Activated T-cell treated with anti-CD3 and anti-CD28 coated beads for 48 hours (primary cell): ENCODE measurements around the gene AACS.

Experiments
- DNase-seq: peaks from one replicate; pipeline ENCODE4 v3.0.0-alpha.2; 2020; ENCODE audit warnings: low read depth

Gene AACS

DNA sequence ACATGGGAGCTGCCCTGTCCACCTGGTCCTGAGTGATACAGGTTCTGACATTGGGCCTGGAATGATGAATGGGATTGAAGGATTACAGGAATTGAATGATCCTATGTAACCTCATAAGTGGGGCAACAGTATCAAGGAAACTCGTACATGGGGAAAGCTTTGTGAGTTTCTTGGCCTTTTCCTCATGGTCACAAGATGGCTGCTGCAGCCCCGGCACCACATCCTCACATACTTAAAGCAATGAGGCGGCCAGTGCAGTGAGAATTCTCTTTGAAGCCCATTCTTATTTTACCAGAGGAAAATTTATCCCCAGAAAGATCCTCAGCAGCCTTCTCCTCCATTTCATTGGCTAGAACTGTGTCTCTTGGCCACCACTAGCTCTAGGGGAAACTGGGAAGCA is 91.9 kb downstream of the AACS start:
- no peak for DNase-seq

DNA sequence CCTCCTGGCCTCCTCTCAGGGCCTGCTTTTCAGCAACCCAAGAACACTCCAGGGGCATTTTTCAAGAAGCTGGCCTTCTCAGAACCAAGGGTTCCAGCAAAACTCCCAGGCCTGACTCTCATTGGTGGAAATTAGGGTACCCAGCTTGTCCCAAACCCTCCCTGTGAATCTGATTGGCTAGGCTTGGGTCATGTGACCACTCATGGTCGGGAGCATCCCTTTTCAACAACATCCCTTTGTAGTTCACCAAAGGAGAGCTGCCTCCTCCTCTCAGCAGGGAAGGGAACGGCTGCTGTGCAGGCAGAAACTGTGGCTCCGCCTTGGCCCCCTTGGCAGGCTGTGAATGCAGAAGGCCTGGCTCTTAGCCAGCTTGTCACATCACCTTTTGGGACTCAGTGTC is 94.5 kb downstream of the AACS start:
- DNase-seq, result no peak

DNA sequence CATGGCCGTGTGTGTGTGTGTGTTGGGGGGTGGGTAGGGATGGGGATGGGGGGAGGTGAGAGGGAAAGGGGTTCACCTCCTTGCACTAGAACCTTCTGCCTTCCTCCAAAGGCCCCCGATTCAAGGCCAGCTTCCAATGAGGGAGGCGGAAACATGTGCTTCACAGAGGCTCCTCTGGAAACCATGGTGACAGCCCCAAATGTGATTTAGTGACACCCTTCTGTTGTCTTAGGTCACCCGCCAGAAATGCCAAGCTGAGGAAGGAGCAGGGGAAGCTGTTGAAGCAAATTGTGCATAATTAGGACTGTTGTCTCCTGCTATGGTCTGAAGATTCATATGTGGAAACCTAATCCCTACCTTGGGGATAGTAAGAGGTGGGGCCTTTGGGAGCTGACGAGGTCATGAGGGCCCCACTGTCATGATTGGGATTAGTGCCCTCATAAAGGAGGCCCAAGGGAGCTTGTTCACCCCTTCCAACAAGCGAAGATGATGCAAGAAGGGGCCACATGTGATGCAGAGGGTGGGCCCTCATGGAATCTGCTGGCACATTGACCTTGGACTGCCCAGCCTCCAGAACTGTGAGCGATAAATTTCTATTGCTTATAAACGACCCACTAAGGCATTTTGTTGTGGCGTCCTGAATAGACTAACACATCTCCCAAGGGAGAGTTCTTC is 95.2 kb downstream of the AACS start:
- no peak for DNase-seq

DNA sequence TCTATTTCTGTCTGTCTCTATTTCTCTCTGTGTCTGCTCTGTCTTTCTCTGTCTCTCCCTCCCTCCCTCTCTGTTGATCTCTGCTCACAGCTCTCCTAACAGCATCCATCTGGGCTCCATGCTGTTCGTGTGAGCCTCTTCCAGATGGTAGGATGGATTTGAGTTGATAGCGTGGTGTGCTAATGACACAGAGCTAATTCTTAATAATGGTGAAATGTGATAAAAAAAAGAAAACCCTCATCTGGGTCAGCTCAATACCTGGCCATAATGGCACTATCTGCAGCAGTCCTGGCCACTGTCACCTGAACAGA is 96.4 kb downstream of the AACS start:
- no peak for DNase-seq

DNA sequence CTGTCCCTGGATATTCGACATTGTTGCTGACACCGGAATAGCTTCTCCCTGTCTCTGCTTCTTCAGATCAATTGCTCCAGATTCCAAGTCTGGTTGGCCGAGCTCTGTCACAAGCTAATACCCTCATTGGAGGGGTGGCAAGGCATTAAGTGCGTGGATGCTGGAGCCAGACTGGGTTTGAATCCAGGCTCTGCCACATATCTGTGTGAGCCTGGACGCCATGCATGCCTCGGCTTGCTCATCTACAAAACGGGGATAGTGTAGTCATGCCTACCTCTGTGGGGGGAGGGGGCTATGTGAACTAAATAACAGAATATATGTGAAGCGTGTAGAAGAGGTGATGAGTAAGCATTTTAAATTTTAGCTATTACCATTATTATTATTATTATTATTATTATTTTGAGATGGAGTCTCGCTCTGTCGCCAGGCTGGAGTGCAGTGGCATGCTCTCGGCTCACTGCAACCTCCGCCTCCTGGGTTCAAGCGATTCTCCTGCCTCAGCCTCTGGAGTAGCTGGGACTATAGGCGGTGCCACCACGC is 97.3 kb downstream of the AACS start:
- no peak for DNase-seq

DNA sequence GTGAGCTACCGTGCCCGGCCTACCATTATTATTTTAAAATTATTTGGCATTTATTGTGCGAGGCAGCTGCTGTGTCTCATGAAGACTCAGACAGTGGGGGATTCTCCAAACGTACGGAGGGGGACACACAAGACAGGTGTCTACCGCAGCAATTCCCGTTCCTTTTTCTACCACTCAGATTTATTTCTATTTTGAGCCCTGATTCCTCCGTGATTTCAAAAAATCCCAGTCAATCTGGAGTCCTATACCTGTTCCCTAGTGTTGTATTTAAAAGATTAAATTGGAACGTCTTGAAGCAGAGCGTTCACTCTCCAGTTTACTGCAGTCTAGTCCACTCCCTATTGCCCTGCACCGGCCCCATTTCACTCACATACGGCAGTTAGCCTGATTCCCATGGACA is 97.9 kb downstream of the AACS start:
- no peak for DNase-seq

DNA sequence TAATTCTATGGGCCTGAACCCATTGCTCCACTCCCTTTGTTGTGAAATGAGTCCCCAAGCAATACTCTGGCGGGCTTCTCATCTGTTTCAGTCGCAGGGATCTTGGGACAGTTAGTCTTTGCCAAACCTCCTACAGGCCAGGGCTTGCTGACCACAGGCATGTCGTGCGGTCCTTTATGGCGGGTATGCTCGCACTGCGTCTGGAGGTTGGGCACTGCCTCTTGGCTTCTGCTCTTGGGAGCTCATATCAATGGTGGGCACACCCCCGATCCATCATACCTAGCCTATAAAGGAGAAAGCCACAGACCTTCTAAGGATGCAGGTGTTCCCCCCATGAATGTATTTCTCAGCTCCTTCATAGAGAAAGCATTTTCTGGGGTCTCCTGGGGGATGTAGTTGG is 99.3 kb downstream of the AACS start:
- DNase-seq, result no peak

DNA sequence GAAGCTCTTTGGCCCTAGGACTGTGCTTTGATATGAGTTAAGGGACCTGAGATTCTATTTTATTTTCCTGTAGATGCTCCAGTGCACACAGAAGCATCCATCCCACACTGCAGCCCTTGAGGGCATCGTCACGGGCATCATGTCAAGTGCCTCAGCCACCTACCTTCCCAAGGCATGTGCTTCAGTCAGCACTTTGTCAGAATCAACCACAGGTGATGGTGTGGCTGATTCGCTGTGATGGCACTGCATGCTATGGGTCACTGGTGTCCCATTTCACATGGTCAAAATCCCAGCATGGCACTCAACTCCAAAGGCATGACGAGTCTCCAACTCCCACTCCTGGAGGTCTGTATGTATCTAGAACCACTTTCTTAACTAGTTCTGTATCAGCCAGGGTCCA is 100.8 kb downstream of the AACS start:
- DNase-seq, result no peak

DNA sequence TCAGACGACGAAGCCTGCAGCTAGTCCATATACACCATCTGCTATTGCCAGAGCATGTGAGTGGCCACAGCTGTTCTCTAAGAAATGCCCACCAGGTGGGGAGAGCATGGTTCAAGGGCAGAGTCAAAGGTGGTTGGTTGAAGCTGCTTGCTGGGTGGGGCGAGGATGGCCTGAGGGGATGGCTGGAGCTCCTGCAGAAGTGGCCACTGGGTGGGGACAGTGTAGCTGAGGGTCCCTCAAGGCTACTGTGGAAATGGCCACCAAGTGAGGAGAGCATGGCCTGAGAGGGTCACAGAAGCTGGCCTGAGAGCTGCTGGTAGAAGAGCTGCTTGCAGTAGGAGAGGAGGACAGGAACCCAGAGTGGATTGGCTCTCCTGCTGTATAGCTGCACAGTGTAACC is 102.4 kb downstream of the AACS start:
- no peak for DNase-seq

DNA sequence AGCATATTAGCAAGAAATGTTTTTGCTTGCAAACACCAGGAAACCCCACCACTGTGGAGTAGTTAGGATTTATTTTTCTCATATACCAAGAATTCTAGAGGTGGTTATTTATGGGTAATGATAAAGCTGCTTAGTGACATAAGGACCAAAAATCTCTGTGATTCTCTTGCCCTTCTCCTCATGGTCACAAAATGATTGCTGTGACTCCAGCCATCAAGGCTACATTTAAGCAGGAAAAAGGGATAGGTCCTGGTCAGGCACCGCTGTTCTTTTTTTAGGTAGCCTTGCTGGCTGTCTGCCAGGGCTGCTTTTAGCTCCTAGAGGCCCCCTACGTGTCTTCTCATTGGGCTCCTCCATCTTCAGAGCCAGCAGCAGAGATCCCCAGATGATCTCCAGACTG is 104.2 kb downstream of the AACS start:
- DNase-seq, result no peak

DNA sequence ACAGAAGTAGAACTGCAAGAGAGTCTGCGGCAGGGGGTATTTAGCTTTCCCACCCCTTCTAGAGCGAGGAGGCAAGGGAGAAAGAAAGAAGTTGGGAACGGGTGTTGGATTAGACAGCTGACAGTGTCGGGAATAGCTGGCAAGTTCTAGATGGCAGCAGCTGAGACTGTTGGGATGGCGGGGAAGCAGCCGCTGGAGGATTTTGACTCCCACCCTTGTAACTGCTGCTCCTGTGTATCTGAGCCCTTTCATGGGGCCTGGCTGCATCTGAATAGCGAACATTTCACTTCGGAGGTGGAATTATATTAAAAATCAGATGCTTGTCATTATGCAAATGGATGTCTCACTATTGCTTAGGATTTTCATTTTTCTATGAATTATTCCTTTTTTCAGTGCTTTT is 104.6 kb downstream of the AACS start:
- no peak for DNase-seq

DNA sequence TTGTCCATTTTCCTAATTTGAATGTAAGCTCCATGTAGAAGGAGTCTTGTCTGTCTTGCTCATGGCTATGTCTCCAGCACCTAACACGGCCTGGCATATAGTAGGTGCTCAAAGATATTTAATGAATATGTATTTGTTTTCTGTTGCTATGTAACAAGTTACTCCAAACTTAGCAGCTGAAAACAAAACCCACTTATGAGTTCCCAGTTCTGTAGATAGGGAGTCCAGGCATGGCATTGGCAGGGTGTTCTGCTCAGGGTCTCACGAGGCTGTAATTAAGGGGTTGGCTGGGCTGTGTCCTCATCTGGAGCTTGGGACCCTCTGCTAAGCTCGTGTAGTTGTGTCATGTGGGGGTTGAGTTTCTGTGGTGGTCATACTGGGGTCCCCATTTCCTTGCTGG is 106.0 kb downstream of the AACS start:
- DNase-seq, result no peak

DNA sequence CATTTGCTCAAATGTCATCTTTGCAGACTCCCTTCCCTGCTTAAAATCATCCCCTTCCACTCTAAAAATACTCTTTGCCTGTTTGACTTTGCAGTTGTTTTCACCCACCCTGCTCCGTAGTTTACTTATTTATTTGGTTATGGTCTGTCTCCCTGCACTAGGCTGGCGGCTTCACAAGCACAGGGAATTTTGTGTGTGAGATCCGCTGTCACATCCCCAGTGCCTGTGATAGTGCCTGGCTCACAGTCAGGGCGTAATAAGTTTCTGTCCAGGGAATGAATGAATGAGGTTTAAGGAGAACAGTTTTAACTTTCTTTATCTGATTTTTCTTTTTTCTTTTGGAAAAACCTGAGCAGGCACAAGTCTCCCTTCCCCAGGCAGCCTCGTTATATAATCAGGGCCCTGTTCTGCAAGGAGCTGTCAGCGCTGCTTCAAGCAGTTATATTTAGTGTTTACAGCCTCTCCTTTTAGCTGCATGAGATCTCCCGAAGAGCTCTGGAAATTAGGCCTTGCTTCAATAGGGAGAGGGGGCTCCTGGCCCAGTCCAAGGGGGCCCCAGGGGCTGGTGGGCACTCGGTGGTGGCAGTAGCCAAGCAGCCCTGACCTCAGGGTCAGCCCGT is 107.1 kb downstream of the AACS start:
- no peak for DNase-seq

DNA sequence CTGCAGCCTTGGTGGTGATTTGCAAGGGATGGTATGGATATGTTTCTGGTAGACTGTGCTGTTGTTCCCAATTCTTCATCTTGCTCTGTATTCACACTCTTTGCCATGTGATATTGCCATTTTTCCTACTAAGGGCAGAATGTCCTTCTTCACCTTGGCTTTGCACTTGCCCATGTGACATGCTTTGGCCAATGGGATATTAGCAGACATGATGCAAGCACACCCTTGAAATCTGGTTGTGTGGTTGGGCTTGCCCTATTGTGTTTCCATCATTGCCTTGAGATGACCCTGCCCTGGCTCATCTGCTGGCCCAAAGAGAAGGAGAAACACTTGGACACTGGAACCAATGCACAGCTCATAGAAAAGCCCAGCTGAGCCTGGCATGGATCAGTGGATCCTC is 110.3 kb downstream of the AACS start:
- no peak for DNase-seq

DNA sequence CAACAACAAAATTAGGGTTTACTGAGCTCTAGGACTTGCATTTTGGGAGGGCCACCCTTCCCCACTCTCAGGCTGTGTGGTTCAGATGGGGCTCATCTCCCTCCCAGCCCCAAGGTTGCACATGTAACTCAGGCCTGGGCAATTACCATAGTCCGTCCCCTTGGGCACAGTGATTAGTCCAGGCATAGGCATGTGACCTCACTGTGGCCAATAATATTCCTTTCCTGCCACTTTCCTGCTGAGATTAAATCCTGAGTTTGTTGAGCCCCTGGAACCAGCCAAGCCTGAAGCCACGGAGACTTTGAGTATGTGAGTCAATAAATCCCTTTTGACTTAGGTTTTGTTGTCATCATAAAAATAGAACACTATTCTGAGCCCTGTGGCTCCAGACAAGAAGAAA is 113.0 kb downstream of the AACS start:
- DNase-seq, result no peak

DNA sequence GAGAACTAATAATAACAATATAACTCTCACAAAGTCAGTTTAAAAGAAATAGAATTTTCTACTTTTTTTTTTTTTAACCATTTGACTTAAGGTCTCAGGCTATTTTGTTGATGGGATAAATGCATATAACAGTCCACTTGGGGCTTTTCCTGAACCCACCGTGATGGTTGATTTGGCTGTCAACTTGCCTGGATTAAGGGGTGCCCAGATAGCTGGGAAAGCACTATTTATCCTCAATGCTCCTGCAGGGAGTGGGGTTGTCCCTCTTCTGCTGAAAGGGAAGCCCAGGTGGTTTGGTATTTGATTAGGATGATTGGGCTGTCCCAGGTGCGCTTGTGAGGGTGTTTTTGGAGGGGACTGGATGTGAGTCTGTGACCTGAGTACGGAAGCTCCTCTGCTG is 114.9 kb downstream of the AACS start:
- no peak for DNase-seq

DNA sequence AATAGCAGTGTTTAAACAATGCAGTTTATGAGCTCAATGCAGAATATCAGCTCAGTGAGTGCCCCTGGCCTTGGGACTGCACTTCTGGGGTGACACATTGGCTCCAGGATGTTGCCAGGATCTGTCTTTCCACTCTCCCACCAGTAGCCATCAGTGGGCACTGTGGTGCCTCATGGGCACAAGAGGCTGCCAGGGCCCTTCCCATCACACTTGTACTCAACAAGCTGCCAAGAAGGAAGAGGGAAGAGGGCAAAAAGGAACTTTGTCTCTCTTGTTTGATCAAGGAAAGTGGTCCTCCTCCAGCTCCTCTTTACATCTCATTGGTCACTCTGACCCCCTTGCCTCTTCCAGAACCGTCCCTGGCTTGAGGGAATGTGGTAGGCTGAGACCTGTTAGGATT is 115.9 kb downstream of the AACS start:
- no peak for DNase-seq

DNA sequence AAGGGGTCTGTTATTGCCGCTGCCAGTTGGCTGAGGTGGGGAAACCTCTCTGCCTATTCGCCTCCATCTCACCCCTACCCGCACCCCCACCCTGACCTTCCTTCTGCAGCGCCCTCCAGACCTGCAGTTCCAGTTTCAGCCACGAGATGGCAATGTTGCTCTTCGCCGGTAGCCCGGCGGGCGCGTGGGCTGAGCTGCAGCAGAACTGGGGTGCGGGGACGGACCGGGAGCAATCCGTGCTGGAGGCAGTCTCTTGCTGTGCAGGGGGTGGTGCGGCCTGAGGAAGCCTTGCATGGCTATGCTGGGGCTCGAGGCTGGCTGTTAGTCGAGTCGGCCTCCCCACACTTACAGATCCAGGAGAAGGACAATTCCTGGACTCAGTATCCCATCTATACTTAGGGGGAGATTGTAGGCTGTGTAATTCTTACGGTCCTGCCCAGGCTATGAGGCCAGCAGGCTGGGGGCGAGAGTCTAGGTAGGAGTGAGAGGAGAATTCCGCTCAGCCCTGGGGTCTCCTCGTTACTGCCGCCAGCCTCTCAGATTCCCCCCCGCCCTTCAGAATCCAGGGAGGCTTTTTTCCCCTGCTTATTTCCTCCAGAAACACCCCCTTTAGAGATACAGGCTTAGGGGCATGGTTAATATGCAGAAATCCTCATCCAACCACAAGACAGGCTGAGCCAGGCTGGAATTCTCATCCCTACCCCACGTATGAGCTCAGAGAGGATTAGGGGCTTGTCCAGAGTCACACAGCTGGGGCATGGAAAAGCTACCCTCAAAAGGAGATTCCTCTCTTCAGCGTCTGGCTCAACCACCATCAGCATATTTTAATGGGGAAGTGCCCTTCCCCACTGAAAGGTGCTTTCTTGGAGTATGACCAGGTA is 118.2 kb downstream of the AACS start:
- DNase-seq, result peak; percentile 79

DNA sequence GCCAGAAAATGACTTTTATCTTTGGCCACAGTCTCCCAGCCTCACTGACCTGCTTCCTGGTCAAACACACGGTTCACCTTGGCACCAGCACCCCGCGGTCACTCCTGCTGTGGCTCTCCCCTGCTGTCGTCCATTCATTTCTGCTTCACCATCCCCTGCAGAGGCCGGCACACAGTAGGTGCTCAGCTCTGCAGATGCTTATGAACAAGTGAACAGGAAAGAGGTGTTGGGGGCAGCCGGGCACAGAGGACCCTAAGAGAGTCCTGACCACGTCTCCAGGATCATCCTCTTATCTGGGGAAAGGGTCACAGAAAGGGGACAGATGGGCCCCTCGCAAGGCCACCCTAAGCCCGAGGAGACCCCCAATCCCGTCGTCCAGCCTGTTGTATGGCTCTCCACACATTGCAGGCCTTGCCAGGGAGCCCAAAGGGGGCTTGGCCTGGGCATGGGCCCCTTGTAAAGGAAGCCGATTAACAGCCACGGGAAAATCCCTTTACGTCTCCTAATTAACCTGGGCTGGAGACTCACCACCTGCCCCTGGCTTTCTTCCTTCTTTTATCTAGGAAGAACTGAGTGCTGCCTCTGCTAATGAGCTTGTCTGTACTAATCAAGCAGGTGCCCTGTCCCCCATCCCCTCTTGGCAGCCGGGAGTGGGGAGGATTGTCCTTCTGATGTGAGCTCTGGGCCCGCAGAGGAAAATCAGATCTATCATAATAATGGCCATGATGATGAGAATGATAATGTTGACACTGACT is 119.2 kb downstream of the AACS start:
- no peak for DNase-seq

DNA sequence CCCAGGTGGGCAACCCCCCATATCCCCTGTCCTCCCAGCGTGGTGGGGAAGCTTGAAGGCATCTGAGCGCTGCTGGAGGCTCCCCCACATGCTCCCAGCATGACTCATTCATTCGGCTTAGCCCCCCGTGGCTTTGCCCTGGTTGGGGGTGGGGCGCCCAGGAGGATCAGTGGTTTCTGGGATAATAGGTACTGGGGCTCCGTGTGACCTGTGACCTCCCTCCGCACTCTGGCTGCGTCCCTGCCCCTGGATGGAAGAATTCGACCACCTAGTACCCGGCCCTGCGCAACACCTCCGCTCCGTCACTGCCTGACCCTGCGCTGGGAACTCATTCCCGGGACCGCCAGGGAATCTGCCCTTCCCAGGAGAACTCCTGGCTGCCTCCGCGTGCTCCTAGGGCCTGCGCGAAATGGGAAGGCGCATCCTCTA is 120.1 kb downstream of the AACS start:
- DNase-seq, result no peak

DNA sequence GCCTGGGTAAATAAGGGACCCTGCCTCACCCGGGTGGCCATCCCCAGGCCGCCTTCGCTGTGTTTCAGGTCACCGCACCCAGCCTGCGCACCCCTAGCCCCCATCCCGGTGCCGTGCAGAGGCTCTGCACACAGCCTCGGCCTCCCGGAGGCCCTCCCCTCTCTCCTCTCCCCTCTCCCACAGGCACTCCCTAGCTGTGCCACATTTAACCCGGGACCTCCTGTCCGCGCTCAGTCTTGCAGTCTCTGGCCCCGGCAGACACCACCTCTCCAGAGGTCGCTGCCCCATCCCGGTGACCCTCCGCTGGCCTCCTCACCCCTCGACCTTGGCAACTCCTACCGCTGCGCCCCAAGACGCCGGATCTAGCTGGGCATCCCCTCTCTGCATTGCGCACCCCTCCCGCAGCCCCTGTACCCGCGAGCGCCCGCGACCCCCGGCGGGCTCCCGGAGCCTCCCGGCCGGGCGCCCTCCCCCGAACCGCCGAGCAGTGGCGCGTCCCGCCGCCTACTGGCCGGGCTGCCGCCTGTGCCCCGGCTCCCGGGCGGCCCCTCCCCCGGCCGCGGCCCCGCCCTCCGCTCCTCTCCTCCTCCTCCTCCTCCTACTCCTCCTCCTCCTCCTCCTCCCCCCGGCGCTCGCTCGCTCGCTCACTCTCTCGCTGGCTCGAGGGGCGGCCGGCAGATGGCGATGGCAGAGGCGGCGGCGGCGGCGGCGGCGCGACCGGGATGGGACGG is 120.7 kb downstream of the AACS start, which contains the start of gene TMEM132B:
TSS of gene TMEM132B (plus strand) at position 647 of the 731 bp plus-strand sequence.
- peak; percentile 59 for DNase-seq
